H9 (cell line): ENCODE data around the gene BBX. TPM values are rescaled to one million over a fixed set of nuclear protein-coding genes. Genes with fewer than 3 reads are reported as not detected.
A peak's percentile ranks its signal among the peaks of the same experiment; 100 is the strongest.

Experiments used
- DNase-seq: peaks from one replicate; pipeline ENCODE4 v3.0.0-alpha.2; 2017
- H2AFZ ChIP-seq: one replicate; pipeline ENCODE4 v1.6.1; 2013; ENCODE audit warnings: mild to moderate bottlenecking, low read length, control low read depth, moderate library complexity
- H2AK5ac ChIP-seq: 2 replicates; pipeline ENCODE4 v1.6.1; 2013; ENCODE audit warnings: low read length, control low read depth, mixed read lengths; ENCODE audit not compliant: insufficient read length
- H2BK120ac ChIP-seq: one replicate; pipeline ENCODE4 v1.6.1; 2013; ENCODE audit warnings: low read depth, mild to moderate bottlenecking, low read length, control low read depth, inconsistent platforms; ENCODE audit not compliant: poor library complexity, severe bottlenecking
- H2BK12ac ChIP-seq: 2 replicates; pipeline ENCODE4 v1.6.1; 2013; ENCODE audit warnings: low read length, control low read depth, mixed read lengths, low read depth; ENCODE audit not compliant: insufficient read length
- H2BK15ac ChIP-seq: 2 replicates; pipeline ENCODE4 v1.6.1; 2013; ENCODE audit warnings: low read depth, low read length, control low read depth
- H2BK20ac ChIP-seq: one replicate; pipeline ENCODE4 v1.6.1; 2013; ENCODE audit warnings: low read depth, mild to moderate bottlenecking, low read length, control low read depth, inconsistent platforms; ENCODE audit not compliant: poor library complexity, severe bottlenecking
- H2BK5ac ChIP-seq: 2 replicates; pipeline ENCODE4 v1.6.1; 2013; ENCODE audit warnings: low read length, control low read depth, mixed read lengths; ENCODE audit not compliant: insufficient read length
- H3K14ac ChIP-seq: 2 replicates; pipeline ENCODE4 v1.6.1; 2013; ENCODE audit warnings: low read length, control low read depth; ENCODE audit not compliant: insufficient read depth
- H3K18ac ChIP-seq: 2 replicates; pipeline ENCODE4 v1.6.1; 2013; ENCODE audit warnings: low read depth, mild to moderate bottlenecking, mixed read lengths, low read length, control low read depth; ENCODE audit not compliant: insufficient read length
- H3K23ac ChIP-seq: 2 replicates; pipeline ENCODE4 v1.6.1; 2013; ENCODE audit warnings: low read length, control low read depth, mixed read lengths, low read depth; ENCODE audit not compliant: insufficient read length
- H3K23me2 ChIP-seq: 2 replicates; pipeline ENCODE4 v1.6.1; 2013; ENCODE audit warnings: low read depth, mild to moderate bottlenecking, mixed read lengths, low read length, control low read depth; ENCODE audit not compliant: insufficient read length, poor library complexity, severe bottlenecking
- H3K27ac ChIP-seq: 2 replicates; pipeline ENCODE4 v1.5.1; 2013; ENCODE audit warnings: low read length, control low read depth, mixed read lengths, low read depth; ENCODE audit not compliant: insufficient read length
- H3K27me3 ChIP-seq: 2 replicates; pipeline ENCODE4 v1.6.1; 2013; ENCODE audit warnings: low read length, control low read depth, inconsistent platforms; ENCODE audit not compliant: insufficient read depth
- H3K4ac ChIP-seq: 2 replicates; pipeline ENCODE4 v1.6.1; 2013; ENCODE audit warnings: low read depth, mild to moderate bottlenecking, control low read depth, inconsistent platforms, low read length, moderate library complexity
- H3K4me1 ChIP-seq: 2 replicates; pipeline ENCODE4 v1.6.1; 2013; ENCODE audit warnings: low read length, control low read depth, inconsistent platforms; ENCODE audit not compliant: insufficient read depth
- H3K4me2 ChIP-seq: 2 replicates; pipeline ENCODE4 v1.6.1; 2013; ENCODE audit warnings: low read length, control low read depth, mixed read lengths; ENCODE audit not compliant: insufficient read length, insufficient read depth
- H3K56ac ChIP-seq: 2 replicates; pipeline ENCODE4 v1.6.1; 2013; ENCODE audit warnings: low read depth, mild to moderate bottlenecking, mixed read lengths, low read length, control low read depth; ENCODE audit not compliant: insufficient read length
- H3K79me1 ChIP-seq: 2 replicates; pipeline ENCODE4 v1.6.1; 2013; ENCODE audit warnings: low read depth, mild to moderate bottlenecking, moderate library complexity, low read length, control low read depth, inconsistent platforms; ENCODE audit not compliant: insufficient read depth, poor library complexity, severe bottlenecking
- H3K79me2 ChIP-seq: 2 replicates; pipeline ENCODE4 v1.6.1; 2013; ENCODE audit warnings: low read length, control low read depth, inconsistent platforms; ENCODE audit not compliant: insufficient read depth
- H3K9ac ChIP-seq: 2 replicates; pipeline ENCODE4 v1.6.1; 2013; ENCODE audit warnings: low read length, control low read depth, mixed read lengths; ENCODE audit not compliant: insufficient read length; ENCODE audit errors: extremely low read depth
- H3K9me3 ChIP-seq: one replicate; pipeline ENCODE4 v1.6.1; 2013; ENCODE audit warnings: low read depth, low read length, inconsistent platforms; ENCODE audit not compliant: control insufficient read depth
- H3T11ph ChIP-seq: one replicate; pipeline ENCODE4 v1.6.1; 2013; ENCODE audit warnings: mild to moderate bottlenecking, low read length, control low read depth, inconsistent platforms
- H4K20me1 ChIP-seq: one replicate; pipeline ENCODE4 v1.6.1; 2013; ENCODE audit not compliant: control insufficient read depth, insufficient read length, insufficient read depth
- H4K5ac ChIP-seq: 2 replicates; pipeline ENCODE4 v1.6.1; 2013; ENCODE audit warnings: low read depth, mild to moderate bottlenecking, mixed read lengths, low read length, control low read depth; ENCODE audit not compliant: insufficient read length
- H4K8ac ChIP-seq: replicated peaks from 2 replicates; pipeline ENCODE4 v1.6.1; 2013; ENCODE audit warnings: low read length, control low read depth, mixed read lengths, low read depth; ENCODE audit not compliant: insufficient read length
- H4K91ac ChIP-seq: 2 replicates; pipeline ENCODE4 v1.6.1; 2013; ENCODE audit warnings: low read depth, mild to moderate bottlenecking, moderate library complexity, mixed read lengths, low read length, control low read depth; ENCODE audit not compliant: insufficient read length
- H3K27ac Mint-ChIP-seq, 3 experiments: 2 replicates in 2 of 3; 3 replicates in 1 of 3; pipeline ENCODE4 v1.8.0; 2020 to 2021; ENCODE audit warnings: mixed read lengths in 3 of 3, mild to moderate bottlenecking in 1 of 3, moderate library complexity in 1 of 3
- H3K27me3 Mint-ChIP-seq: 2 replicates; pipeline ENCODE4 v1.8.0; 2021; ENCODE audit warnings: low read depth, mild to moderate bottlenecking, moderate library complexity, mixed read lengths
- H3K36me3 Mint-ChIP-seq, 3 experiments: 2 replicates in 2 of 3; 3 replicates in 1 of 3; pipeline ENCODE4 v1.8.0; 2020 to 2021; ENCODE audit warnings: low read depth in 3 of 3, mixed read lengths in 3 of 3; ENCODE audit not compliant: insufficient read depth in 1 of 3
- H3K4me1 Mint-ChIP-seq, 2 experiments: 2 replicates each; pipeline ENCODE4 v1.8.0; 2020; ENCODE audit warnings: mixed read lengths in 2 of 2
- H3K4me3 Mint-ChIP-seq, 2 experiments: 2 replicates in 1 of 2; 3 replicates in 1 of 2; pipeline ENCODE4 v1.8.0; 2020 to 2021; ENCODE audit warnings: mild to moderate bottlenecking in 2 of 2, mixed read lengths in 2 of 2, moderate library complexity in 1 of 2
- H3K9me3 Mint-ChIP-seq, 2 experiments: 2 replicates in 1 of 2; 3 replicates in 1 of 2; pipeline ENCODE4 v1.8.0; 2020; ENCODE audit warnings: mild to moderate bottlenecking in 2 of 2, mixed read lengths in 2 of 2, moderate library complexity in 1 of 2
- CTCF ChIP-seq: fragments of 200-600 bp; sonication (generic); conservative IDR thresholded peaks from 3 replicates; pipeline ENCODE4 v1.8.0; 2021; ENCODE audit warnings: antibody characterized with exemption, mild to moderate bottlenecking
- WGBS: extraction: QIAGEN DNeasy Blood & Tissue Kit; methylation state at CpG from one replicate; pipeline ENCODE4 v1.1.7; 2013; ENCODE audit warnings: missing lambda C conversion rate, low lambda C conversion rate, mixed read lengths; ENCODE audit not compliant: insufficient read length; ENCODE audit errors: extremely low coverage; 5-methylcytosine and 5-hydroxymethylcytosine counted together
- total RNA-seq: library from RNA; stranded (reverse); gene quantifications from 2 replicates; pipeline ENCODE4 v1.2.1, GENCODE V29; 2021

BBX gene
- total RNA-seq, 1 experiment from 2014 or later, result 34.8 TPM

DNA sequence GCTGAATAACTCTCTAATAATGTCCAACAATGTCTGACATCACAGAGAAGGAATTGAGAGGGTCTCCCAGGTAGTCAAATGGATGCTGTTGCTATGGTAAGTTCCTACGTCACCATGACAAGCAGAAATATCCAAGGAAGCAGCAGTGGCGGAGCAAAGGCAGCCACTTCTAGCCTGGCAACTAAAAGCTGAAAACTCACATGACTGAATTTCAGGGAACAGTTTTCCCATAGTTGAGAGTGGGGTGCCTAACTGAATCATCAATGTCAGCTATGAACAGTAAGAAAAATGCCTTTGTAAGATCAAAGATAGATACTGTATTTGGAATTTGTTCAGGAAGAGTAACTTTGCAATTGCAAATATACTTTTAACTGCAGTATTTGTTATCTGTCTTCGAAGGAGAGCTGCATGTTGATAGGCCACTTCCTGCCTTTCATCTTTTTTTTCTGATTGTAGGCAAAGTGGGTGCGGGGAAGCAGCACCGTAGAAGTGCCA, 161.7 kb downstream of the BBX start:
- H4K5ac ChIP-seq, result no peak overlapping the region
- Mint-ChIP-seq H3K27me3 (no peaks in the 10 kb centered on the region), H3K9me3 (no peaks in the 10 kb centered on the region), H3K27ac (peak overlapping the region; percentile 49 to 64 (median 53); a peak in 3 of 7 replicates), H3K4me1 (peaks cover 19 to 32% of the 10 kb centered on the region in 2 experiments), H3K36me3 (peaks cover 1 to 8% (median 2%) of the 10 kb centered on the region in 3 experiments; a peak in 3 of 7 replicates), H3K4me3 (no peak overlapping the region)
- H3K27ac ChIP-seq, result no peak overlapping the region
- DNase-seq, result peak; percentile 59
- H4K8ac ChIP-seq, result no peak overlapping the region
- no peaks in the 10 kb centered on the region for H3K9me3 ChIP-seq
- H2AFZ ChIP-seq, result no peak overlapping the region
- no peak overlapping the region for H4K91ac ChIP-seq
- no peaks in the 10 kb centered on the region for H3K79me2 ChIP-seq
- H2BK15ac ChIP-seq, result no peak overlapping the region
- no peak overlapping the region for H3K9ac ChIP-seq
- H3K4ac ChIP-seq, result no peak overlapping the region
- H3K23ac ChIP-seq, result no peak overlapping the region
- H3K56ac ChIP-seq, result no peak overlapping the region
- no peak overlapping the region for H3T11ph ChIP-seq
- no peaks in the 10 kb centered on the region for H3K27me3 ChIP-seq
- H3K14ac ChIP-seq, result no peak overlapping the region
- H3K79me1 ChIP-seq, result no peaks in the 10 kb centered on the region
- no CpG with 5 or more reads among the region's 5 CpGs for WGBS
- no peak overlapping the region for H2BK20ac ChIP-seq
- peaks cover 4% of the 10 kb centered on the region; the same call in 1 of the 2 replicates for H3K4me1 ChIP-seq
- no peak overlapping the region for H3K18ac ChIP-seq
- H2BK12ac ChIP-seq, result no peak overlapping the region
- no peaks in the 10 kb centered on the region for H4K20me1 ChIP-seq
- H2AK5ac ChIP-seq, result no peak overlapping the region
- H2BK5ac ChIP-seq, result no peak overlapping the region
- no peaks in the 10 kb centered on the region for H3K23me2 ChIP-seq
- TF ChIP-seq CTCF, result no peak
- peak overlapping the region; percentile 81 for H2BK120ac ChIP-seq
- peak overlapping the region; percentile 12 for H3K4me2 ChIP-seq
